GM12878 (cell line): ENCODE data around the gene RPS6KC1. TPM values are rescaled to one million over a fixed set of nuclear protein-coding genes. Genes with fewer than 3 reads are reported as not detected.

ENCODE experiments used
- ASH2L ChIP-seq: fragments of 300-600, 200-600 bp; sonication (generic); IDR thresholded peaks from 2 replicates; pipeline ENCODE4 v1.6.1; 2017; ENCODE audit warnings: low read depth, mild to moderate bottlenecking, borderline replicate concordance
- EZH2 ChIP-seq: IDR thresholded peaks from 2 replicates; pipeline ENCODE4 v1.6.1; 2012; ENCODE audit warnings: low read depth, mild to moderate bottlenecking, control low read depth, inconsistent platforms, low read length, borderline replicate concordance; ENCODE audit not compliant: control insufficient read depth
- KDM1A ChIP-seq: fragments of 200-600 bp; sonication (generic); IDR thresholded peaks from 2 replicates; pipeline ENCODE4 v1.6.1; 2016; ENCODE audit warnings: borderline replicate concordance
- PAX8 ChIP-seq: fragments of 450-650 bp; IDR thresholded peaks from 2 replicates; pipeline ENCODE4 v1.6.1; 2017; ENCODE audit warnings: mild to moderate bottlenecking, moderate library complexity
- PML ChIP-seq: IDR thresholded peaks from 2 replicates; pipeline ENCODE4 v1.6.1; 2012; ENCODE audit warnings: low read length, inconsistent platforms
- SP1 ChIP-seq: IDR thresholded peaks from one replicate; pipeline ENCODE4 v1.6.1; 2011; ENCODE audit warnings: low read depth, low read length
- ZBTB11 ChIP-seq: fragments of 450-650 bp; formaldehyde crosslinking; IDR thresholded peaks from 2 replicates; pipeline ENCODE4 v1.5.0; 2022; ENCODE audit warnings: mild to moderate bottlenecking, missing genetic modification characterization
- ZBTB4 ChIP-seq: fragments of 450-650 bp; formaldehyde crosslinking; IDR thresholded peaks from 2 replicates; pipeline ENCODE4 v1.4.0; 2022; ENCODE audit warnings: mild to moderate bottlenecking, moderate library complexity
- polyA plus RNA-seq, 11 experiments: library from polyadenylated mRNA; depleted of rRNA in 4 of 11; unstranded in 6 of 11; stranded (reverse) in 5 of 11; fragments of >200 nt; fragmentation: Nextera tagmentation in 4 of 11; fragmentation: Illumina TruSeq in 1 of 11; extraction: Ambion mirVana in 4 of 11; extraction: Trizol in 1 of 11; gene quantifications; 1 replicate in 1 of 11; 2 replicates in 10 of 11; pipeline versions ENCODE4 v1.2.1 to v1.2.3, GENCODE V29; 2011 to 2016; ENCODE audit warnings: inconsistent platforms in 2 of 11, missing spikeins in 2 of 11, low read depth in 1 of 11
- total RNA-seq, 4 experiments: library from RNA; depleted of rRNA in 3 of 4; stranded (reverse); fragments of >200 nt in 3 of 4; fragmentation: Illumina TruSeq in 1 of 4; extraction: Trizol in 1 of 4; gene quantifications; 2 replicates each; pipeline versions ENCODE4 v1.2.1 to v1.2.3, GENCODE V29; 2013 to 2021
- TF ChIP-seq, protein P1 (sequence below), 3 experiments: IDR thresholded peaks in 2 of 3; conservative IDR thresholded peaks in 1 of 3; 2 replicates each; pipeline ENCODE4 v1.5.1; 2011; ENCODE audit warnings: low read depth in 3 of 3, low read length in 3 of 3, mild to moderate bottlenecking in 3 of 3, control low read depth in 2 of 3, moderate library complexity in 2 of 3, inconsistent platforms in 1 of 3, mixed read lengths in 1 of 3; ENCODE audit not compliant: control insufficient read depth in 2 of 3, insufficient read depth in 1 of 3; ENCODE audit errors: extremely low read depth in 1 of 3
- TF ChIP-seq, protein P2 (sequence below): fragments of 450-650 bp; IDR thresholded peaks from 2 replicates; pipeline ENCODE4 v1.6.1; 2017; ENCODE audit warnings: mild to moderate bottlenecking, low read depth, inconsistent platforms; ENCODE audit not compliant: poor library complexity, severe bottlenecking

Gene RPS6KC1
- total and polyA plus RNA-seq, 10 of the 15 experiments (the other 5 are each of a cell fraction or from before 2014, with no cell fraction given) = 2.9 to 17.3 (median 12.2) TPM

- no peak for TF ChIP-seq ZBTB4 (CRISPR knock-in tag)
- TF ChIP-seq, protein P1, sequence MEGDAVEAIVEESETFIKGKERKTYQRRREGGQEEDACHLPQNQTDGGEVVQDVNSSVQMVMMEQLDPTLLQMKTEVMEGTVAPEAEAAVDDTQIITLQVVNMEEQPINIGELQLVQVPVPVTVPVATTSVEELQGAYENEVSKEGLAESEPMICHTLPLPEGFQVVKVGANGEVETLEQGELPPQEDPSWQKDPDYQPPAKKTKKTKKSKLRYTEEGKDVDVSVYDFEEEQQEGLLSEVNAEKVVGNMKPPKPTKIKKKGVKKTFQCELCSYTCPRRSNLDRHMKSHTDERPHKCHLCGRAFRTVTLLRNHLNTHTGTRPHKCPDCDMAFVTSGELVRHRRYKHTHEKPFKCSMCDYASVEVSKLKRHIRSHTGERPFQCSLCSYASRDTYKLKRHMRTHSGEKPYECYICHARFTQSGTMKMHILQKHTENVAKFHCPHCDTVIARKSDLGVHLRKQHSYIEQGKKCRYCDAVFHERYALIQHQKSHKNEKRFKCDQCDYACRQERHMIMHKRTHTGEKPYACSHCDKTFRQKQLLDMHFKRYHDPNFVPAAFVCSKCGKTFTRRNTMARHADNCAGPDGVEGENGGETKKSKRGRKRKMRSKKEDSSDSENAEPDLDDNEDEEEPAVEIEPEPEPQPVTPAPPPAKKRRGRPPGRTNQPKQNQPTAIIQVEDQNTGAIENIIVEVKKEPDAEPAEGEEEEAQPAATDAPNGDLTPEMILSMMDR (IDR thresholded peaks at IDR 0.05 in 2 of 3, conservative IDR thresholded peaks at IDR 0.05 in 1 of 3; ENCODE audit: control insufficient read depth in 2 of 3, extremely low read depth in 1 of 3, insufficient read depth in 1 of 3, low read depth in 3 of 3, low read length in 3 of 3) = no peak
- no peak for TF ChIP-seq PAX8
- TF ChIP-seq EZH2 = no peak
- no peak for TF ChIP-seq PML
- TF ChIP-seq SP1 = no peak
- TF ChIP-seq KDM1A = no peak
- TF ChIP-seq, protein P2, sequence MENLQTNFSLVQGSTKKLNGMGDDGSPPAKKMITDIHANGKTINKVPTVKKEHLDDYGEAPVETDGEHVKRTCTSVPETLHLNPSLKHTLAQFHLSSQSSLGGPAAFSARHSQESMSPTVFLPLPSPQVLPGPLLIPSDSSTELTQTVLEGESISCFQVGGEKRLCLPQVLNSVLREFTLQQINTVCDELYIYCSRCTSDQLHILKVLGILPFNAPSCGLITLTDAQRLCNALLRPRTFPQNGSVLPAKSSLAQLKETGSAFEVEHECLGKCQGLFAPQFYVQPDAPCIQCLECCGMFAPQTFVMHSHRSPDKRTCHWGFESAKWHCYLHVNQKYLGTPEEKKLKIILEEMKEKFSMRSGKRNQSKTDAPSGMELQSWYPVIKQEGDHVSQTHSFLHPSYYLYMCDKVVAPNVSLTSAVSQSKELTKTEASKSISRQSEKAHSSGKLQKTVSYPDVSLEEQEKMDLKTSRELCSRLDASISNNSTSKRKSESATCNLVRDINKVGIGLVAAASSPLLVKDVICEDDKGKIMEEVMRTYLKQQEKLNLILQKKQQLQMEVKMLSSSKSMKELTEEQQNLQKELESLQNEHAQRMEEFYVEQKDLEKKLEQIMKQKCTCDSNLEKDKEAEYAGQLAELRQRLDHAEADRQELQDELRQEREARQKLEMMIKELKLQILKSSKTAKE = no peak
- no peak for TF ChIP-seq ASH2L
- TF ChIP-seq ZBTB11 (CRISPR knock-in tag) = no peak
Observed at GRCh38 chr1:213103377-213104306, 52.6 kb downstream of the RPS6KC1 start (continued).
